CD1c-positive myeloid dendritic cell (primary cell): ENCODE data around the gene LRRC4C.

Experiments used
- DNase-seq: peaks from one replicate; pipeline ENCODE4 v3.0.0-alpha.2; 2016; ENCODE audit errors: extremely low spot score

Gene LRRC4C

GRCh38 chr11:41254966-41255365 is 204.5 kb downstream of the LRRC4C start:
- DNase-seq: no peak

- no peak for DNase-seq
Measured at GRCh38 chr11:41250408-41250935, 209.0 kb downstream of the LRRC4C start.

GRCh38 chr11:41247621-41248020 is 211.8 kb downstream of the LRRC4C start:
- no peak for DNase-seq

- DNase-seq: no peak
Measured at GRCh38 chr11:41246399-41246745, 213.1 kb downstream of the LRRC4C start.

- no peak for DNase-seq
Measured at GRCh38 chr11:41245704-41246398, 213.6 kb downstream of the LRRC4C start.

GRCh38 chr11:41245184-41245583 is 214.3 kb downstream of the LRRC4C start:
- DNase-seq: no peak

GRCh38 chr11:41237382-41237781 is 222.1 kb downstream of the LRRC4C start:
- DNase-seq: no peak

- DNase-seq: no peak
Measured at GRCh38 chr11:41235668-41236067, 223.8 kb downstream of the LRRC4C start.

GRCh38 chr11:41225856-41226633 is 233.4 kb downstream of the LRRC4C start:
- DNase-seq: no peak

- no peak for DNase-seq
Measured at GRCh38 chr11:41222236-41222635, 237.2 kb downstream of the LRRC4C start.

GRCh38 chr11:41206388-41206787 is 253.1 kb downstream of the LRRC4C start:
- DNase-seq: no peak

- no peak for DNase-seq
Measured at GRCh38 chr11:41201156-41201555, 258.3 kb downstream of the LRRC4C start.

GRCh38 chr11:41190437-41191082 is 268.9 kb downstream of the LRRC4C start:
- DNase-seq: no peak

GRCh38 chr11:41189701-41190436 is 269.6 kb downstream of the LRRC4C start:
- no peak for DNase-seq

- DNase-seq: no peak
Measured at GRCh38 chr11:41177791-41178190, 281.7 kb downstream of the LRRC4C start.

GRCh38 chr11:41175304-41175972 is 284.0 kb downstream of the LRRC4C start:
- no peak for DNase-seq

GRCh38 chr11:41146326-41146725 is 313.1 kb downstream of the LRRC4C start:
- DNase-seq: no peak

GRCh38 chr11:41145420-41145819 is 314.0 kb downstream of the LRRC4C start:
- no peak for DNase-seq

GRCh38 chr11:41134971-41135370 is 324.5 kb downstream of the LRRC4C start:
- DNase-seq: no peak

GRCh38 chr11:41133023-41133422 is 326.4 kb downstream of the LRRC4C start:
- DNase-seq: no peak

- no peak for DNase-seq
Measured at GRCh38 chr11:41121600-41121999, 337.9 kb downstream of the LRRC4C start.
